Lower leg skin (tissue), 4 donors: ENCODE measurements around the gene TRDMT1. TPM values are rescaled to one million over a fixed set of nuclear protein-coding genes. Genes with fewer than 3 reads are reported as not detected.

Experiments
- DNase-seq, 2 donors: peaks; one replicate each; pipeline ENCODE4 v3.0.0-alpha.2; 2019; ENCODE audit warnings: low spot score in 2 of 2
- H3K4me3 ChIP-seq: fragments of 200-600 bp; sonication (generic); 2 replicates; pipeline ENCODE4 v1.5.1; 2017; ENCODE audit warnings: mild to moderate bottlenecking, low read depth; ENCODE audit not compliant: poor library complexity, severe bottlenecking
- CTCF ChIP-seq, 3 donors: fragments of 450-650 bp; IDR thresholded peaks; one replicate each; pipeline ENCODE4 v1.5.1; 2016; ENCODE audit warnings: antibody characterized with exemption in 3 of 3, mild to moderate bottlenecking in 3 of 3, moderate library complexity in 2 of 3
- POLR2A ChIP-seq, 2 donors: fragments of 450-650 bp; IDR thresholded peaks; one replicate each; pipeline ENCODE4 v1.6.1; 2016 to 2017; ENCODE audit warnings: antibody characterized with exemption in 2 of 2, mild to moderate bottlenecking in 1 of 2, moderate library complexity in 1 of 2
- WGBS, 2 donors: methylation state at CpG; one replicate each; pipeline ENCODE4 v1.1.5; 2018; 5-methylcytosine and 5-hydroxymethylcytosine counted together
- intact Hi-C: fragments of 100-400 bp; cut with DNase I; formaldehyde crosslinking; loops from one replicate; pipeline ENCODE4 v1.15.0; 2023; ENCODE audit warnings: low total_unique reads
- total RNA-seq, 4 donors: library from RNA; depleted of rRNA; stranded (reverse); fragments of >200 nt; gene quantifications; one replicate each; pipeline ENCODE4 v1.1.0, GENCODE V29; 2016

TRDMT1 gene
- total RNA-seq, 4 donors from 2014 or later, result 3.9 to 4.5 (median 4.1) TPM

GRCh38 chr10:17199351-17199804 lies 2.1 kb downstream of the TRDMT1 start:
- no peak overlapping the region for H3K4me3 ChIP-seq
- 29 to 36% methylated on average over 9 of the region's 9 CpGs for WGBS, 2 donors
- TF ChIP-seq POLR2A (IDR thresholded peaks at IDR 0.05) (no peak), CTCF (IDR thresholded peaks at IDR 0.05) (no peak)
- intact Hi-C loops, result no loop called here
- DNase-seq, result no peak

GRCh38 chr10:17196573-17196972 lies 4.9 kb downstream of the TRDMT1 start:
- DNase-seq, result no peak
- no peak overlapping the region for H3K4me3 ChIP-seq
- TF ChIP-seq POLR2A (IDR thresholded peaks at IDR 0.05) (no peak), CTCF (IDR thresholded peaks at IDR 0.05) (no peak)
- intact Hi-C loops, result no loop called here
- WGBS, 2 donors, result 64 to 72% methylated on average over 3 of the region's 3 CpGs

GRCh38 chr10:17196045-17196444 lies 5.4 kb downstream of the TRDMT1 start:
- no peak overlapping the region for H3K4me3 ChIP-seq
- 21 to 30% methylated on average over 2 of the region's 2 CpGs for WGBS, 2 donors
- no peak for DNase-seq
- intact Hi-C loops, result no loop called here
- TF ChIP-seq POLR2A (IDR thresholded peaks at IDR 0.05) (no peak), CTCF (IDR thresholded peaks at IDR 0.05) (no peak)

GRCh38 chr10:17195083-17195482 lies 6.4 kb downstream of the TRDMT1 start:
- no peak for TF ChIP-seq CTCF (IDR thresholded peaks at IDR 0.05)
- no peak for TF ChIP-seq POLR2A (IDR thresholded peaks at IDR 0.05)
- H3K4me3 ChIP-seq, result no peak overlapping the region
- intact Hi-C loops, result no loop called here
- DNase-seq, result no peak
- 78 to 79% methylated on average over 5 of the region's 5 CpGs for WGBS, 2 donors

- 79 to 98% methylated on average over 2 of the region's 2 CpGs for WGBS, 2 donors
- H3K4me3 ChIP-seq, result no peak overlapping the region
- TF ChIP-seq POLR2A (IDR thresholded peaks at IDR 0.05) (no peak), CTCF (IDR thresholded peaks at IDR 0.05) (no peak)
- intact Hi-C loops, result no loop called here
- DNase-seq, result no peak
These were observed 10.9 kb downstream of the TRDMT1 start for GRCh38 chr10:17190602-17191001.

GRCh38 chr10:17188644-17189172 lies 12.8 kb downstream of the TRDMT1 start:
- no peak for DNase-seq
- no peak overlapping the region for H3K4me3 ChIP-seq
- WGBS, 2 donors, result 83 to 92% methylated on average over 3 of the region's 3 CpGs
- intact Hi-C loops, result no loop called here
- TF ChIP-seq CTCF (IDR thresholded peaks at IDR 0.05) (no peak), POLR2A (IDR thresholded peaks at IDR 0.05) (no peak)
